HG03064 (cell line): Measurements from ENCODE around the gene VAV2.

Experiments used
- ATAC-seq: cut with Tn5 transposase; IDR thresholded peaks from one replicate; pipeline ENCODE4 v1.9.1; 2021; ENCODE audit warnings: low read depth; ENCODE audit not compliant: unreplicated experiment

The VAV2 gene

GRCh38 chr9:133825555-133826218 lies 166.4 kb downstream of the VAV2 start:
- no peak for ATAC-seq

GRCh38 chr9:133824802-133825186 lies 167.3 kb downstream of the VAV2 start:
- ATAC-seq: no peak

DNA sequence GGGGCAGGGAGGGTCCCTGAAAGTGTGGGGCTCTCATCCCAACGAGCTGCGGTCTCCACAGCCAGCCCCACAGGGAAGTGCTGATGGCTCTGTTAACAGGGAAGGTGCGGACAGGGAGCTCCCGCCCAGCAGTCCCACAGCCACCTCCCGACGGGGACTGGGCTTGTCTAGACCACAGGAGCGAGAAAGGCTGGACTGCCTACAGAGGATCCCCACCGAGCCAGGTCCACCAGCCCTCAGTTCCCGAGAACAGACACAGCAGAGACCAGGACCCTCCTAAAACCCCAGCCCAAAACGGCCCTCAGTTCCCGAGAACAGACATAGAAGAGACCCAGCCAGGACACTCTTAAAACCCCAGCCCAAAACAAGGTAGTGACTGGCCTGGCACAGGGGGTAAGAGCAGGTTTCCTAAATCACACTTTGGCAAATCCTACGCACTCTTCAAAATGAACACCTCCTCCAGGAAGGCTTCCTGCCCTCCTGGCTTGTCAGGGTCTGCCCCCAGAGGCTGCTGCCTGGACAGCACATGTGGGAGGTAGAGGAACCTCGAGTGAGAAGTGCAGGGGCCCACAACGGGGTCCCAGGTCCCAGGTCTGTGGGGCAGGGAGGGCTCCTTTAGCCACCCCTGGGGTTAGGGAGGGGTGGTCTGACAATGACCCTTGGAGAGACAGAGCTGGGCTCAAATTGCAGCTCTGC lies 167.9 kb downstream of the VAV2 start:
- no peak for ATAC-seq

DNA sequence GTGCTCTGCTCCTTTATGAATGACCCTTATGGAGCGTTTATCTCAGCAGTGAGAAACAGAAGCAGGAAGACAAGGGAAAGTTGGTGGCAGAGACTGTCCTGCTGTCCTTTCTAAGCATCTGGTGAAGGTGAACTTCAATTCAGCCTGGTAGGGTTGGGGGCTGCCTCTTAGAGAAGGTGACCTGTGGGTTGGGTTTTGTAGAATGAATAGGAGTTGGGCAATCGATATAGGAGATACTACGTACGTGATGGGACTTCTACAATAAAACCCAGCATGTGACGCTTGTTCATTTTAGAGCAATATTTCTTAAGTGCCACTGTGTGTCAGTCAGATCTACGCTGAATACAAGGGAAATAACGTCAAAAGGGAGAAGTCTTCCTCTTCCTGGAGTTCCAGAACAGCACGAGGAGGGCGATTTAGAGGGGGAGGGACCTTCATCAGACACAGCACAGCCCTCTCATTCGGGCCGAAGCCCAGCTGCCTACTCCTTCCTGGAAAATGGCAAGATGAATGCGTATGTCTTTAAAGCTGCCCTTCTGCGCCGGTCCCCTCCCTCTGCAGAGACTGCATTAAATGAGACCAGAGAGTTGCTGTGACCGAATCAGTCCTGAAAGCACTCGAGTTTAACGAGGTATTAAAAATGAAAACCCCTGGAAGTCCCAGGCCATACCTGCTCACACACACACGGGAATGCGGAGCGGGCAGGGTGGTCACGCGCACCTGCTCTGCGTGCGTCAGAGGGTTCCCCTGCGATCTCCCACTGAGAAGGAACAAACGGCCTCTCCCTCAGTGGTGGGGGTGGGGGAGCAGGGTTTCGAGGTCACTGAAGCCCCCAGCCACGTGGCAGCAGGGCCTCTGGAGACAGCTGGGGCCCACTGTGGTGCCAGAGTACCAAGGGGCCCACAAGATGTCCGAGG lies 168.7 kb downstream of the VAV2 start:
- ATAC-seq: no peak

- ATAC-seq: no peak
Observed at GRCh38 chr9:133822430-133823065, 169.6 kb downstream of the VAV2 start.

DNA sequence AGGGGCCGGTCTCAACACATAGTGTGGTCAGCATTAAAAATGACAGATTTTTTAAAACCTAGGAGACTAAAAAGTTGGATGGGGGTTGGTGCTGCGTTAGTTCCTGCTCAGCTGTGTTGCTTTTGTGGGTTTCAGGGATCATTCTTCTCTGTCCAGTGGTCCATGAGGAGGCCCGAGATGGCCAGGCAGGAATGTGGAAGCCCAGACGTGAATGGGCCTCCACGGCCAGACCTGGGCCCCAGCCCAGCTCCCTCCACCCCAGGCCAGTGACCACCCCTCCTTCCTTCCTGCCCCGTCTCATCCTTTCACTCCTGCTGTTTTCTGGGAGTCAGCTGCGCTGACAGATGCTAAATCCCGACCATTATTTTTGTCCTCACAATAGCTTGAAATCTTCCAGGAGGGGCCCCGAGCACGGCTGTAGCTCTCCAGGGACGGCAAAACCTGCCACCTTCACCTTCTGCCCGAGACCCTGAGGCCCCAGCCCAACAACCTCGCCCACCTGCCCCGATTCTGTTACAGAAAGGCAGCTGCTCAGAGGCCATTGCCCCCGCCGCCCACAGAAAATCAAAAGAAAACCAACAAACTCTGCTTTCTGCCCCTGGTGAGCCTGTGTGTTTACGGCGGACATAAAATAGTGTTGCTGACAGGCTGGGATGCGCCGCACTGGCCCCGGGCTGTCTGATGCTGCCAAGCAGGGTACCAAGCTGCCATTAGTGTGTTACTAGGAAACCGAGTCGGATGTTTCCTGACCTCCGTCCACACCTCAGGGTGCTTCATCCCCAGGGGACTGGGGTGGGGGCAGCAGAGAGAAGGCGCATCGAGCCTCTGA lies 170.3 kb downstream of the VAV2 start:
- ATAC-seq: no peak

GRCh38 chr9:133819923-133820322 lies 172.2 kb downstream of the VAV2 start:
- ATAC-seq: no peak

DNA sequence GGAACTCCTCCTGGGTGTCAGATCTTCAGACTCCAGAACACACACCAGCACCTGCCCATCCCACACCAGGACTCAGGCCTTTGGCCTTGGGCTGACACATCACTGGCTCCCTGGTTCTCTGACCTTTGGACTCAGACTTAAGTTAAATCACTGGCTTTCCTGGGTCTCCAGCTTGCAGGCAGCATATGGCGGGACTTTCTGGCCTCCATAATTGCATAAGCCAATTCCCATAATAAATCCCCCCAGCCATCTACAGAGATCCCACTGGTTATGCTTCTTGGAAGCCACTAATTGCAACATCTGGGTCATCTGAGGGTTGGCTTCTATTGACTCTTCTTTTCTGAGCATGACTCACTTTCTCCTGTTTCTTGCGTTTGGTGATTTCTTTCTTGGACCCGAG lies 173.7 kb downstream of the VAV2 start:
- ATAC-seq: no peak

DNA sequence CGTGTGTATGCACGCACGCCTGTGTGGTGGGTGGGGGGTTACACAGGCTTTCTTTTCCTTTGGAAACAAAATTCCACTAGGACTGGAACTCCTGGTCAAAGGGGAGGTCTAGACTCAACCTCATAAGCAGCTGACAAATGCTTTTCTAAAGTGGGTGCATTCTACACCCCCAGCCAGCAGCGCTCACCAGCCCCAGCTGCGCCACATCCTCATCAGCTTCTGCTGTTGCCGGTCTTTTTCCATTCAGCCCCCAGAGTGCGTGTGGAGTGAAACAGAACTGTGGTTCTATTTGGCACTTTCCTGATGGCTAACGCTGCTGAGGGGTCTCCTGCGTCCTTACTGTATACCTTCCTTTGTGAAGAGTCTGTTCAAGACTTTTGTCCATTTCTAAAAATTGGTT lies 176.3 kb downstream of the VAV2 start:
- ATAC-seq: no peak

GRCh38 chr9:133814586-133815208 lies 177.4 kb downstream of the VAV2 start:
- no peak for ATAC-seq

GRCh38 chr9:133813749-133814585 lies 178.2 kb downstream of the VAV2 start:
- no peak for ATAC-seq

DNA sequence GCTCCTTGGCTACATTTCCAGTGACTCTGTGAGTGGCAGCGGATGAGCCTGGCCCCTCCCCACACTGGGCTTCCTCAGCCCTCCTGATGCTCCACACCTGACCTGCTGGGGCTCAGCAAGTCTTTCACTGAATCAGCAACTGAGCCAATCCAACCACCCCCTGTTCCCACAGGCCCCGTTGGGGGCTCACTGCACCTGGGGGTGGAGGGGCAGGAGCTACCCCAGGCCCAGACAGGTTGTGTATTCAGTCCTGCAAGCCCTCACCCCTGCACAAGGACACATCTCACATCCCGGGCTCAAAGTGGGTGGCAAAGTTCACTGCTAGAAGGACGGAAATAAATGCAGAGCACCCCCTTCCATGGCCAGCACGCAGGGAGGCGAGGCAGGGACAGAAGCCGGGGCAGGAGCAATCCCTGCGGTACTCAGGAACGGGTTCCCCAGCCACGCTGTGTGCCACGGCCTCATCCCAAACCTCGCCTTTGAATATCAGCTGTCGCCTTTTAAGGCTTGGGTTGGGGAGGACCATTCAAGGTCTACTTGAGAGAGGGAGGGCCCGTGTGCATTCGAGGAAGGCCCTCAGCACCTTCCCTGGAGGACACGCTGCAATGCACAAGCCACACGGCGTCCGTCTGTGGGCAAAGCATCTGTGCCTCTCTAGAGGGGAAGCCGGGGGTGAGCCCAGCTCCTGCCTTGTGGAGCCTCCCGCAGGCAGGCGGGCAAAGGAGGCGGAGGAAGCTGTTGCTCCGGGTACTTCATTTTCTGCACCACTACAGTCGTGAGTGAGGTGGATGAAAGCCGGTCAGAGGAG lies 179.0 kb downstream of the VAV2 start:
- ATAC-seq: no peak

- no peak for ATAC-seq
Observed at GRCh38 chr9:133812077-133812868, 179.9 kb downstream of the VAV2 start.

GRCh38 chr9:133811471-133811870 lies 180.7 kb downstream of the VAV2 start:
- no peak for ATAC-seq

GRCh38 chr9:133810556-133811195 lies 181.4 kb downstream of the VAV2 start:
- no peak for ATAC-seq

DNA sequence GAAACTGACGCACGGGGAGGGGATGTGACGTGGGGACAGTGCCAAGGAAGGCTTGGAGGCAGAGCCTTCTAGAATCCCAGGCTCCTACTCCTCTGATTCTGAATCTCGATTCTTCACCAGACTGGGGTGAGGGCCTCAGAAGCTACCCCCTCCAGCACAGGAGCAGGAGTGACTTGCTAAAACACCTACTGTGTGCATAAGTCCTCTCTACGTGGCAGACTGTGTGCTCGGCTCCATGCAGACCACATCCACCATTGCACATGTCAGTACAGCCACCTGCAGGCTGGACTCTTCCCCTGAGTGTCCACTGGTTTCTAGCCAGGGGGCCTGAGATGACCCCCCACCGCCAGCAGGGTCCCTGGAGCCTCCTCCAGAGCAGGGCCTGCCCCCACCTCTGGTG lies 182.8 kb downstream of the VAV2 start:
- ATAC-seq: no peak

DNA sequence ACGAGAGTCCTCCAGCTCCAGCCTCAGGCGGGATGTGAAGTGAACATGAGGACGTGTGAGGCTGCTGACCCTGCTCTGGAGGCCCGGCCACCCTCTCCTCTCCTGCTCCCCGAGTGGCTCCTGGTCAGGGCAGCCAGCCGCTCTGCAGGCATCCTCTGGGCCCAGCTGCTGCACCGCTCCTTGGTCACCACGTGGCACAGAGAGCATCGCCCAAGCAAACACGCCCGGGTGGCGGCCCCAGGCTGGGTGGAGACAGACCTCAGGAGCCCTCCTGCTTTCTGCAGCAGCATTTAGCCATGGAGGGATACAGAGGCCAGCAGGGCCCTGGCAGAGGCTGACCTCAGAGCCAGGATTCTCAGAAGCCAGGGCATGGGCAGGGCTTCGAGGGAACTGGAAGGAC lies 184.3 kb downstream of the VAV2 start:
- no peak for ATAC-seq
